ENCODE results near the gene ITSN1.

DNA sequence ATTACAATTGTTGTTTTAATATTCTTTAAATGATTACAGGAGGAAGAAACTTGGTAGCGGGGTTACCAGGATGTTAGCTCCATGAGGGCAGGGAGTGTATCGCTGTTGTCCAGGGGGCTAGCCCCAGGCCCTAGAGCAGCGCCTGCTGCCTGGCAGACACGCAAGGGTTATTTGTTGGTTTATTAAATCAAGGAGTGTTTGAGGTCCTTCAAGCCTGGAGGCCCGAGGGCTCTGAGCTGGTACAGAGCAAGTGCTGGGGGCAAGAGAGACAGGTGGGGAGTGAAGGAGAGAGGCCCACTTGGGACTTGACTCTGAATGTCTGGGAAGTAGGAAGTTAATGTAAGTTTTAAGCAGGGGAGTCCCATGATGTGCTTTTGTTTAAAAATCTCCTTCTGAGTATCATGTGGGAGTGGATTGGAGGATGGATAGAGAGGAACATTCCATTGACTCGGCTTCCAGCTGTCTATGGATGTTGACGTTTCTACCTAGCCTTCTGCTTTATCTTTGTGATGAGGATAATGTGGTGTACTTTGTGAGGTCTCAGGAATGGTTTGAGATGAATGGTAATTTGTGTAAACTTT, 8.7 kb downstream of the ITSN1 start:
- TF ChIP-seq POLR2A (IDR thresholded peaks at IDR 0.05) = no peak
- TF ChIP-seq, protein P1, sequence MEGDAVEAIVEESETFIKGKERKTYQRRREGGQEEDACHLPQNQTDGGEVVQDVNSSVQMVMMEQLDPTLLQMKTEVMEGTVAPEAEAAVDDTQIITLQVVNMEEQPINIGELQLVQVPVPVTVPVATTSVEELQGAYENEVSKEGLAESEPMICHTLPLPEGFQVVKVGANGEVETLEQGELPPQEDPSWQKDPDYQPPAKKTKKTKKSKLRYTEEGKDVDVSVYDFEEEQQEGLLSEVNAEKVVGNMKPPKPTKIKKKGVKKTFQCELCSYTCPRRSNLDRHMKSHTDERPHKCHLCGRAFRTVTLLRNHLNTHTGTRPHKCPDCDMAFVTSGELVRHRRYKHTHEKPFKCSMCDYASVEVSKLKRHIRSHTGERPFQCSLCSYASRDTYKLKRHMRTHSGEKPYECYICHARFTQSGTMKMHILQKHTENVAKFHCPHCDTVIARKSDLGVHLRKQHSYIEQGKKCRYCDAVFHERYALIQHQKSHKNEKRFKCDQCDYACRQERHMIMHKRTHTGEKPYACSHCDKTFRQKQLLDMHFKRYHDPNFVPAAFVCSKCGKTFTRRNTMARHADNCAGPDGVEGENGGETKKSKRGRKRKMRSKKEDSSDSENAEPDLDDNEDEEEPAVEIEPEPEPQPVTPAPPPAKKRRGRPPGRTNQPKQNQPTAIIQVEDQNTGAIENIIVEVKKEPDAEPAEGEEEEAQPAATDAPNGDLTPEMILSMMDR (IDR thresholded peaks at IDR 0.05) = no peak

Data from body of pancreas (tissue), 4 donors.